A549 (cell line): ENCODE results near the gene TEDDM1. TPM values are rescaled to one million over a fixed set of nuclear protein-coding genes. Genes with fewer than 3 reads are reported as not detected.

Experiments
- ATAC-seq, 2 experiments: fragments of 200-7000 bp in 1 of 2; fragments of >200 bp in 1 of 2; cut with Nextera tagmentation in 1 of 2; cut with Tn5 transposase in 1 of 2; 3 replicates each; pipeline versions ENCODE4 v1.8.0 to v1.9.1; 2018 to 2020; ENCODE audit warnings: mild to moderate bottlenecking in 1 of 2, moderate library complexity in 1 of 2
- CTCF ChIA-PET: fragments of 300-600 bp; sonication (Branson Sonifier 250); formaldehyde crosslinking; extraction: SDS; loops from one replicate; lab custom pipeline; 2021; ENCODE audit warnings: antibody characterized with exemption, inconsistent platforms; lab: Yijun Ruan, JAX
- POLR2A ChIA-PET: fragments of 350-600 bp; formaldehyde crosslinking; extraction: SDS; loops from one replicate; lab custom pipeline; 2021; ENCODE audit warnings: antibody characterized with exemption, inconsistent platforms; lab: Yijun Ruan, JAX
- DNase-seq, 2 experiments: peaks; one replicate each; pipeline versions ENCODE4 v3.0.0 to v3.0.0-alpha.2; 2011 to 2016; ENCODE audit warnings: low read depth in 1 of 2, low spot score in 1 of 2
- FAIRE-seq: peaks from 2 replicates; lab custom pipeline; 2011; peaks lifted over from hg19 to GRCh38; lab: Jason Lieb, UNC
- H3K27ac ChIP-seq, 2 experiments: fragments of >200 bp; sonication (Bioruptor Twin); formaldehyde crosslinking; 3 replicates each; pipeline ENCODE4 v1.5.1; 2016 to 2017
- H3K4me1 ChIP-seq: fragments of >200 bp; sonication (Bioruptor Twin); formaldehyde crosslinking; 3 replicates; pipeline ENCODE4 v1.6.1; 2016
- H3K4me2 ChIP-seq: fragments of >200 bp; sonication (Bioruptor Twin); formaldehyde crosslinking; 3 replicates; pipeline ENCODE4 v1.6.1; 2016
- H3K4me3 ChIP-seq: fragments of >200 bp; sonication (Bioruptor Twin); formaldehyde crosslinking; 3 replicates; pipeline ENCODE4 v1.5.1; 2016
- H3K9me3 ChIP-seq: fragments of >200 bp; sonication (Bioruptor Twin); formaldehyde crosslinking; 3 replicates; pipeline ENCODE4 v1.6.1; 2016
- BCL3 ChIP-seq: fragments of >200 bp; sonication (Bioruptor Twin); formaldehyde crosslinking; IDR thresholded peaks from 3 replicates; pipeline ENCODE4 v1.6.1; 2016
- CEBPB ChIP-seq, 2 experiments: fragments of >200 bp in 1 of 2; sonication (Bioruptor Twin) in 1 of 2; formaldehyde crosslinking in 1 of 2; IDR thresholded peaks; 2 replicates each; pipeline ENCODE4 v1.6.1; 2012 to 2016
- CTCF ChIP-seq: fragments of >200 bp; sonication (Bioruptor Twin); formaldehyde crosslinking; IDR thresholded peaks from 3 replicates; pipeline ENCODE4 v1.5.1; 2016
- EHMT2 ChIP-seq: fragments of 200-600 bp; sonication (generic); IDR thresholded peaks from 2 replicates; pipeline ENCODE4 v1.6.1; 2016; ENCODE audit warnings: antibody characterized with exemption, low read depth, mild to moderate bottlenecking, moderate library complexity
- EP300 ChIP-seq, 2 experiments: fragments of >200 bp; sonication (Bioruptor Twin); formaldehyde crosslinking; IDR thresholded peaks; 2 replicates in 1 of 2; 3 replicates in 1 of 2; pipeline ENCODE4 v1.6.1; 2016 to 2017
- FOXS1 ChIP-seq: fragments of 250-450 bp; sonication (Bioruptor Pico); IDR thresholded peaks from 2 replicates; pipeline ENCODE4 v1.5.0; 2020; ENCODE audit warnings: mild to moderate bottlenecking, moderate library complexity
- GATA3 ChIP-seq: IDR thresholded peaks from 2 replicates; pipeline ENCODE4 v1.6.1; 2012; ENCODE audit warnings: borderline replicate concordance
- HMGXB4 ChIP-seq: fragments of 250-450 bp; sonication (Bioruptor Pico); IDR thresholded peaks from 2 replicates; pipeline ENCODE4 v1.5.0; 2021; ENCODE audit warnings: mild to moderate bottlenecking, moderate library complexity, borderline replicate concordance
- HOXA7 ChIP-seq: fragments of 250-450 bp; sonication (Bioruptor Pico); IDR thresholded peaks from 2 replicates; pipeline ENCODE4 v1.5.0; 2020; ENCODE audit warnings: mild to moderate bottlenecking, moderate library complexity
- HOXB13 ChIP-seq: fragments of 250-450 bp; sonication (Bioruptor Pico); IDR thresholded peaks from 2 replicates; pipeline ENCODE4 v1.5.0; 2020; ENCODE audit warnings: low read depth, mild to moderate bottlenecking, moderate library complexity
- JUNB ChIP-seq: fragments of >200 bp; sonication (Bioruptor Twin); formaldehyde crosslinking; IDR thresholded peaks from 2 replicates; pipeline ENCODE4 v1.6.1; 2016
- KDM5A ChIP-seq: fragments of 200-600 bp; sonication (generic); IDR thresholded peaks from 2 replicates; pipeline ENCODE4 v1.6.1; 2016; ENCODE audit warnings: antibody characterized with exemption, mild to moderate bottlenecking
- MAX ChIP-seq: IDR thresholded peaks from 2 replicates; pipeline ENCODE4 v1.6.1; 2012
- POLR2A ChIP-seq: IDR thresholded peaks from 2 replicates; pipeline ENCODE4 v1.6.1; 2012; ENCODE audit warnings: mild to moderate bottlenecking, low read length
- POLR2AphosphoS2 ChIP-seq: conservative IDR thresholded peaks from 2 replicates; pipeline ENCODE4 v1.6.1; 2012; ENCODE audit warnings: low read length, improper control_type of control experiment, inconsistent platforms
- USF2 ChIP-seq: fragments of 450-650 bp; IDR thresholded peaks from 2 replicates; pipeline ENCODE4 v1.6.1; 2014; ENCODE audit warnings: antibody characterized with exemption
- ZC3H11A ChIP-seq: fragments of 450-650 bp; IDR thresholded peaks from 2 replicates; pipeline ENCODE4 v1.6.1; 2014; ENCODE audit warnings: antibody characterized with exemption, mild to moderate bottlenecking
- ZFP36 ChIP-seq: fragments of 450-650 bp; IDR thresholded peaks from 2 replicates; pipeline ENCODE4 v1.6.1; 2014; ENCODE audit warnings: borderline replicate concordance; ENCODE audit not compliant: partially characterized antibody
- WGBS: methylation state at CpG from one replicate; pipeline ENCODE4 v1.1.6; 2017; ENCODE audit errors: missing lambda C conversion rate; 5-methylcytosine and 5-hydroxymethylcytosine counted together
- polyA plus RNA-seq, 4 experiments: library from polyadenylated mRNA; depleted of rRNA in 3 of 4; stranded (reverse); fragments of >200 nt; fragmentation: RNase III in 1 of 4; extraction: RNeasy Plus Mini Kit Qiagen cat#74134 plus additional on column Dnase treatment in 1 of 4; gene quantifications; 2 replicates in 3 of 4; 3 replicates in 1 of 4; pipeline ENCODE4 v1.2.3, GENCODE V29; 2011 to 2017

Gene TEDDM1
- polyA plus RNA-seq, 2 of the 4 experiments (the other 2 are of a cell fraction) = not detected

GRCh38 chr1:182357913-182358312 lies 42.6 kb downstream of the TEDDM1 start:
- no peak for DNase-seq
- Histone ChIP-seq H3K27ac (no peak overlapping the region), H3K4me1 (no peaks in the 10 kb centered on the region), H3K9me3 (no peaks in the 10 kb centered on the region), H3K4me3 (no peak overlapping the region), H3K4me2 (no peak overlapping the region)
- CTCF ChIA-PET = interaction anchor here (1.7 kb wide), 1 partner anchor 39 kb away, joined by 5 read pairs; no protein-coding TSS in a partner anchor
- POLR2A ChIA-PET = no interaction called here
- no peak for ATAC-seq
- 35% methylated on average over 4 of the region's 4 CpGs for whole genome bisulfite sequencing
- TF ChIP-seq EHMT2 = no peak
- no peak for TF ChIP-seq POLR2A
- no peak for TF ChIP-seq POLR2AphosphoS2
- TF ChIP-seq USF2 = no peak
- no peak for TF ChIP-seq CEBPB (IDR thresholded peaks at IDR 0.05)
- no peak for FAIRE-seq

GRCh38 chr1:182357171-182357570 lies 43.3 kb downstream of the TEDDM1 start:
- ChIA-PET CTCF (interaction anchor here (1.6 kb wide), 1 partner anchor 40 kb away, joined by 4 read pairs; no protein-coding TSS in a partner anchor), POLR2A (no interaction called here)
- Histone ChIP-seq H3K27ac (no peak overlapping the region), H3K4me2 (no peak overlapping the region), H3K4me3 (no peak overlapping the region), H3K4me1 (no peaks in the 10 kb centered on the region), H3K9me3 (no peaks in the 10 kb centered on the region)
- no peak for FAIRE-seq
- TF ChIP-seq KDM5A (no peak), ZC3H11A (no peak), BCL3 (no peak), POLR2A (no peak), FOXS1 (no peak), HOXB13 (no peak), GATA3 (no peak), HOXA7 (CRISPR knock-in tag) (no peak), JUNB (no peak), ZFP36 (no peak), HMGXB4 (CRISPR knock-in tag) (no peak)
- no peak for ATAC-seq
- DNase-seq = no peak
- 7% methylated on average over 2 of the region's 2 CpGs for WGBS

GRCh38 chr1:182355723-182356098 lies 44.8 kb downstream of the TEDDM1 start:
- TF ChIP-seq MAX (no peak), CTCF (no peak), EP300 (IDR thresholded peaks at IDR 0.05) (no peak)
- TF ChIP-seq, all 56 proteins: peak for 0
- Histone ChIP-seq H3K4me1 (no peaks in the 10 kb centered on the region), H3K4me2 (no peak overlapping the region), H3K4me3 (no peak overlapping the region), H3K9me3 (no peaks in the 10 kb centered on the region), H3K27ac (no peak overlapping the region)
- 45% methylated on average over 2 of the region's 2 CpGs for WGBS
- POLR2A ChIA-PET = no interaction called here
- ATAC-seq = no peak
- CTCF ChIA-PET = interaction anchor here (1.6 kb wide), 1 partner anchor 41 kb away, joined by 4 read pairs; no protein-coding TSS in a partner anchor
- no peak for DNase-seq
- no peak for FAIRE-seq
